Activated CD8-positive, alpha-beta T cell treated with anti-CD3 and anti-CD28 coated beads, Interleukin-2, amount 10 ng/mL, durations not matched to agents 7 days and 5 days (primary cell): ENCODE results near the gene MTX1. TPM values are rescaled to one million over a fixed set of nuclear protein-coding genes. Genes with fewer than 3 reads are reported as not detected.

Experiments
- ATAC-seq: fragments of 150-1000 bp; cut with Tn5 transposase; one replicate; pipeline ENCODE4 v1.10.0; 2021; ENCODE audit warnings: moderate library complexity
- CTCF ChIA-PET: fragments of 350-600 bp; sonication (Branson Sonifier 250); formaldehyde crosslinking; loops from one replicate; lab custom pipeline; 2021; ENCODE audit warnings: antibody characterized with exemption; lab: Charles Lee
- POLR2A ChIA-PET: fragments of 350-600 bp; sonication (Branson Sonifier 250); formaldehyde crosslinking; loops from one replicate; lab custom pipeline; 2021; ENCODE audit warnings: antibody characterized with exemption; lab: Charles Lee
- DNase-seq: peaks from one replicate; pipeline ENCODE4 v3.0.0-alpha.2; 2020
- H3K27ac Mint-ChIP-seq: one replicate; pipeline ENCODE4 v1.8.0; 2021; ENCODE audit warnings: mild to moderate bottlenecking, mixed read lengths
- H3K27me3 Mint-ChIP-seq: one replicate; pipeline ENCODE4 v1.8.0; 2021; ENCODE audit warnings: low read depth, mixed read lengths
- H3K36me3 Mint-ChIP-seq: one replicate; pipeline ENCODE4 v1.8.0; 2021; ENCODE audit warnings: low read depth, mixed read lengths
- H3K4me1 Mint-ChIP-seq: one replicate; pipeline ENCODE4 v1.8.0; 2021; ENCODE audit warnings: low read depth, mixed read lengths
- H3K4me3 Mint-ChIP-seq: one replicate; pipeline ENCODE4 v1.8.0; 2021; ENCODE audit warnings: mild to moderate bottlenecking, mixed read lengths
- H3K9me3 Mint-ChIP-seq: one replicate; pipeline ENCODE4 v1.8.0; 2022; ENCODE audit warnings: mixed read lengths; ENCODE audit not compliant: insufficient read depth
- total RNA-seq, 2 experiments: library from RNA; stranded (reverse); gene quantifications; one replicate each; pipeline ENCODE4 v1.2.3, GENCODE V29; 2021

The MTX1 gene
- total RNA-seq, 2 experiments from 2014 or later: 43.0 to 46.3 TPM

DNA sequence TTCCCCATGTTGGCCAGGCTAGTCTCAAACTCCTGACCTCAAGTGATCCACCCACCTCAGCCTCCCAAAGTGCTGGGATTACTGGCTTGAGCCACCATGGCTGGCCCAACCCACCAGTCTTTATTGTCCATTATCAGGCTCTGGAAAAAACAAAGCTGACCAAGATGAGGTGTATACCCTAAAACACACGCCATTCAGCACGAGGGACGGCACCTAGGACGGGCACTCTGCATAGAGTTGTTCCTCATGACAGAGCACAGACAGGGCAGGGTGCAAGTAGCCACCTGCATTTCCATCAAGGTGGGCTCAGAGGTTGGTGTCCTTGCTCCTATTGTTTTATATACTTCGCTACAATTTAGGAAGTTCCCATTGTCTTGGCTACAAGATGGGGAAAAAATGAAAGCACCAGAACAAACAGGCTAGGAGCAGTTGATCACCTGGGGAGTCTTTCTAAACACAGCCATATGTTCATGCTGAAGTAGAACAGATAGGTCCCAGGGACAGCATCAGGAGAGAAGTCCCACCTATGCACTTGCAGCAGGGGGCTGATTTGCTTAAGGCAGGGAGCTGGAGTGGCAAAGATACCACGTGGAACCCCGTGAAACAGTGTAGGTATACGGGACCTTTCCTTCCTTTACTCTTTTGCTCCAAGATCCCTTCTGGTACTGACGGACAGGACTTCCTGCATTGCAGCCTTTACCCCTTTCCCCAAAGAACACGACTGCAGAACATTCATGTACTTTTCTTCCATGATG, 39.9 kb upstream of the MTX1 start:
- no peaks in the 10 kb centered on the region for H3K27me3 Mint-ChIP-seq
- H3K9me3 Mint-ChIP-seq: no peaks in the 10 kb centered on the region
- H3K4me1 Mint-ChIP-seq: peaks cover 32% of the 10 kb centered on the region
- DNase-seq: no peak
- H3K4me3 Mint-ChIP-seq: no peak overlapping the region
- ChIA-PET POLR2A (interaction anchor here (0.5 to 1.3 kb wide), 3 partner anchors 26 to 213 kb away, joined by 3 read pairs; partner anchors contain the start of genes PBXIP1 and SLC50A1), CTCF (interaction anchor here (1.0 to 9.9 kb wide), 20 partner anchors 9 to 154 kb away, joined by 3 to 166 read pairs (median 5); partner anchors contain the start of genes ADAM15, DPM3, MTX1 and SLC50A1)
- no peak for ATAC-seq
- H3K36me3 Mint-ChIP-seq: peaks cover 21% of the 10 kb centered on the region
- no peak overlapping the region for H3K27ac Mint-ChIP-seq

DNA sequence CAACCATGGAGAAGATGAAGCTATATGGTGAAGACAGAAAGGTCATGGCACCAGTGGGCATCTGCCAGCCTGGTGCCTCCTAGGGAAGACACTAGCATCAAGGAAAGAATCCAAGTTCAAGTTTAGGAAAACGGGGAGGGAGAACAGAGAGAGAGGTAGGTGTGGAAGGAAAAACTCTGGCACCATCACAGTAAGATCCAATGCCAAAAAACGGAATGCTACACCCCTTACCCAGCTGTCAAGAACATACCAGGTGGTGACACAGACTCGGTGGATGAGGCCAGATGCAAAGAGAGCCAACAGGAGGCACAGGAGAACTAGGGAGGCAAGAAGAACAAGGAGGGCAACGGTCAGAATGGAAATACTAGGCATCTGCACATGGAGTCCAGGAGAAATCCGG, 39.0 kb upstream of the MTX1 start:
- H3K27me3 Mint-ChIP-seq: no peaks in the 10 kb centered on the region
- H3K4me1 Mint-ChIP-seq: peaks cover 37% of the 10 kb centered on the region
- no peak overlapping the region for H3K4me3 Mint-ChIP-seq
- DNase-seq (no peak), ATAC-seq (no peak)
- peaks cover 25% of the 10 kb centered on the region for H3K36me3 Mint-ChIP-seq
- ChIA-PET CTCF (interaction anchor here (1.0 to 9.9 kb wide), 13 partner anchors 14 to 118 kb away, joined by 3 to 166 read pairs (median 10); partner anchors contain the start of genes ADAM15, DPM3 and SLC50A1), POLR2A (no interaction called here)
- H3K27ac Mint-ChIP-seq: no peak overlapping the region
- H3K9me3 Mint-ChIP-seq: no peaks in the 10 kb centered on the region

DNA sequence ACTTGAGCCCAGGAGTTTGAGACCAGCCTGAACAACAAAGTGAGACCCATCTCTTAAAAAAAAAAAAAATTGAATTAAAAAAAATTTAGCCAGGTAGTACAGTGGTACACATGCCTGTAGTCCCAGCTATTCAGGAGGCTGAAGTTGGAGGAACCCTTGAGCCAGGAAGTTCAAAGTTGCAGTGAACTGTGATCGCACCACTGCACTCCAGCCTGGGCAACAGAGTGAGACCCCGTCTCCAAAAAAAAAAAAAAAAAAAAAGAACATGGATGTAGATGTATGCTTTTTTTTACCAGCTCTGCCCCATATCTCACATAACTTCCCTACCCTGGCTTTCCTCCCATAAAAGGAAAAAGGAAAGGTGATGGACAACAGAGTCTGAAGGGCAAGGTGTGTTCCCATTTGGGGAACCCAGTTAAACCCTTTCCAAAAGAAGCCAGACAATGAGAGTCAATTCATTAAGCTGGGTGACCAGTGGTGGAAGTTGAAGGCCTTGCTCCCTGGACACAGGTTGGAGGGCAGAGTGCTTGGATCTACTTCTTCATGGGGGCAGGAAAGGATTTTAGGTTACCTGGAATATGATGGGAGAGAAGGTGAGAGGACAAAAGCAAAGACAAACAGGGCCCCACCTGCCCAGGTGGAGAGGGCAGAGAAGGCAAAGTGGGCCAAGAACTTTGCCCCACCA, 38.3 kb upstream of the MTX1 start:
- Mint-ChIP-seq H3K4me1 (peaks cover 44% of the 10 kb centered on the region), H3K9me3 (no peaks in the 10 kb centered on the region), H3K27me3 (no peaks in the 10 kb centered on the region), H3K27ac (peak overlapping the region; percentile 23), H3K36me3 (peaks cover 25% of the 10 kb centered on the region), H3K4me3 (no peak overlapping the region)
- no peak for ATAC-seq
- CTCF ChIA-PET: interaction anchor here (0.9 to 9.9 kb wide), 7 partner anchors 14 to 119 kb away, joined by 4 to 166 read pairs (median 4); partner anchors contain the start of gene ADAM15
- POLR2A ChIA-PET: no interaction called here
- no peak for DNase-seq

DNA sequence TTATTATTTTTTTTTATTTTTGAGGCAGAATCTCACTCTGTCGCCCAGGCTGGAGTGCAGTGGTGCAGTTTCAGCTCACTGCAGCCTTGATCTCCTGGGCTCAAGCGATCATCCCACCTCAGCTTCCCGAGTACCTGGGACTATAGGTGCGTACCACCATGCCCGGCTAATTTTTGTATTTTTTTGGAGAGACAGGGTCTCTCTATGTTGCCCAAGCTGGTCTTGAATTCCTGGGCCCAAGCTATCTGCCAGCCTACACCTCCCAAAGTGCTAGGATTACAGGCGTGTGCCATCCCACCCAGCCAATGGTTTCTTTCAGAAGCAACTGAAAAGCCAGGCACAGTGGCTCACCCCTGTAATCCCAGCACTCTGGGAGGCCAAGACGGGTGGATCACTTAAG, 37.7 kb upstream of the MTX1 start:
- ATAC-seq (no peak), DNase-seq (no peak)
- H3K36me3 Mint-ChIP-seq: peaks cover 25% of the 10 kb centered on the region
- POLR2A ChIA-PET: no interaction called here
- no peak overlapping the region for H3K4me3 Mint-ChIP-seq
- H3K27ac Mint-ChIP-seq: no peak overlapping the region
- H3K4me1 Mint-ChIP-seq: peaks cover 49% of the 10 kb centered on the region
- H3K9me3 Mint-ChIP-seq: no peaks in the 10 kb centered on the region
- H3K27me3 Mint-ChIP-seq: no peaks in the 10 kb centered on the region
- CTCF ChIA-PET: interaction anchor here (0.9 to 9.9 kb wide), 5 partner anchors 15 to 120 kb away, joined by 4 to 166 read pairs (median 4); partner anchors contain the start of gene ADAM15

DNA sequence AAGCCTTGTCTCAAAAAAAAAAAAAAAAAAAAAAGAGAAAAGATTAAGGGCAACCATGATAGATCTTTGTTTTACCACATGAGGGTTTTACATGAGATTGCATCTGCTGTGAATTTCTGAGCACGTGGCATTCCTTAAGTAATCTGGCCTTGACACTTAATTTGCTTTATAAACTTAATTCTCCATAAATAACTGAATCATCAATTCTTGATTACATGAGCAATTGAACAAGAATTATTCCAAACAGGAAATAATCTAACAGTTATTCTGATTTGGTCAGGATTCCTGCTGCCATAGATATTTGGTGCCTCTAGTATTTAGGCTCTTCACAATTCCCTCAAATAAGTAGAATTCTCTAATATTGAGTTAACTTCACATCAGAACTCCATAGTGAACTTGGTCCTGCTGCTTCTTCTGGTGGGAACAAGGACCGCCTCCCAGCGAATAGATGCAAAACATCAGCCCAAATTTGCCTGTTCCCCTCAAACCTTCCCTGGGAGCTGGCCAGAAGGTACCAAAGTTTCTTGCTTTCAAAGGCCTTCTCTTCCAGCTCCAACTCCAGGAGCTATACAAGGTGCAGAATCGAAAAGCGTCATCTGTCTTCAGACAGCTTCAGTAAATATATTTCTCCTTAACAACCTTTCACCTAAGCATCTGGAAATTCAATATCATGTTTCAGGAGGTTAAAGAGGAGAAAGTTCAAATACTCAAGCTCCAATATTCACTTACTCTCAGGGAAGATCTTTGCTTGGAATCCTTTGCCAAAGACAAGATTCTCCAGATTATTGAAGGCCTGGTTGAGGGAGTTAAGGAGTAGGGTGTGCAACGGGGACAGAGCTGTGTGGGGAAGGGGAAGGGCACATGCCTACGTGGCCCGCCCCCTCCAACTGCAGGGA, 36.4 kb upstream of the MTX1 start:
- peak; percentile 40 for ATAC-seq
- POLR2A ChIA-PET: interaction anchor here (0.6 to 7.0 kb wide), 10 partner anchors 9 to 391 kb away, joined by 3 to 68 read pairs (median 3); no protein-coding TSS in a partner anchor
- Mint-ChIP-seq H3K27ac (peak overlapping the region; percentile 98), H3K4me3 (peak overlapping the region; percentile 96), H3K36me3 (peaks cover 31% of the 10 kb centered on the region), H3K4me1 (peaks cover 57% of the 10 kb centered on the region), H3K27me3 (no peaks in the 10 kb centered on the region), H3K9me3 (no peaks in the 10 kb centered on the region)
- CTCF ChIA-PET: interaction anchor here (0.7 to 9.9 kb wide), 44 partner anchors 8 to 786 kb away, joined by 3 to 161 read pairs (median 4); partner anchors contain the start of genes EFNA1, EFNA4, SLC50A1 and THBS3
- DNase-seq: no peak

DNA sequence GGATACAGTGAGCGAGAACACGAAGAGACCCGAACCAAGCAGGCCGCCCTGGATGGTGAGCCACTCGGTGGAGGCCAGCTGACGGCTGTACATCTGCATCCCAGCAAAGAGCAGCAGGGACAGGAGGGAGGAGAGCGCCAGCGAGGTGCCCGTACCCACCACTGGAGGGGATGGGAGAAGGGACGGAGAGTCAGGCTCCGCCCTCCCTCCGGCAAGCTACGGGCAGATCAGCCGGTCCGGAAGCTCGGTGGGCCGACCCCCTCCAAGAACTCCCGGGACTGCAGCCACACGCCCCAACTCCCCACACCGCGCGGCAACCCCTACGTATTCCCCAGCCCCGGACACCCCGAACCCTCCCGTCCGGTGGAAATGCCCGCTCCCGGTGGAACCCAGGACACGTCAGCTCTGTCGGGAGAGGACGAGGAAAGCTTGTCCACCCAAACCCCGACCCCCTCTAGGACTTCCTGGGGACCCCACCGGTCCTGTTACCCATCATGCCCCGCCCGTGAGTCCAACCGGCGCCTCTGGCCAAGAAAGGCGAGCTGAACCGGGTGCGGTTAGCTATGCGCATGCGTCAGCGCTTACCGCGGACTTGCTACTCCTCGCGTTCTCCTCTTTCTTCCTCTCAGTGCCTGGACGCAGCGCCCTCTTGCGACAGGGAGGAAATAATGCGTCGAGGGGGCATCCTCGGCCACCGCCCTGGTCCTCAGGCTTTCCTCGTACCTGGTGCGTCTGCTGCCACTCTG, 35.6 kb upstream of the MTX1 start, which contains the start of gene KRTCAP2:
TSS of gene KRTCAP2 (minus strand) at position 573 of the 746 bp plus-strand sequence. CDS start at position 493, 80 bp downstream.
- Mint-ChIP-seq H3K27me3 (no peaks in the 10 kb centered on the region), H3K36me3 (peaks cover 36% of the 10 kb centered on the region), H3K9me3 (no peaks in the 10 kb centered on the region), H3K4me1 (peaks cover 52% of the 10 kb centered on the region), H3K4me3 (peak within 1 kb of the TSS; percentile 96), H3K27ac (peak within 1 kb of the TSS; percentile 98)
- POLR2A ChIA-PET: interaction anchor here (0.6 to 7.0 kb wide), 12 partner anchors 10 to 391 kb away, joined by 3 to 68 read pairs (median 3); partner anchors contain the start of gene RUSC1
- DNase-seq: peak; percentile 97
- CTCF ChIA-PET: interaction anchor here (0.6 to 9.9 kb wide), 67 partner anchors 8 to 787 kb away, joined by 3 to 161 read pairs (median 4); partner anchors contain the start of genes ADAM15, DPM3, EFNA1 and EFNA3
- ATAC-seq: peak; percentile 84

DNA sequence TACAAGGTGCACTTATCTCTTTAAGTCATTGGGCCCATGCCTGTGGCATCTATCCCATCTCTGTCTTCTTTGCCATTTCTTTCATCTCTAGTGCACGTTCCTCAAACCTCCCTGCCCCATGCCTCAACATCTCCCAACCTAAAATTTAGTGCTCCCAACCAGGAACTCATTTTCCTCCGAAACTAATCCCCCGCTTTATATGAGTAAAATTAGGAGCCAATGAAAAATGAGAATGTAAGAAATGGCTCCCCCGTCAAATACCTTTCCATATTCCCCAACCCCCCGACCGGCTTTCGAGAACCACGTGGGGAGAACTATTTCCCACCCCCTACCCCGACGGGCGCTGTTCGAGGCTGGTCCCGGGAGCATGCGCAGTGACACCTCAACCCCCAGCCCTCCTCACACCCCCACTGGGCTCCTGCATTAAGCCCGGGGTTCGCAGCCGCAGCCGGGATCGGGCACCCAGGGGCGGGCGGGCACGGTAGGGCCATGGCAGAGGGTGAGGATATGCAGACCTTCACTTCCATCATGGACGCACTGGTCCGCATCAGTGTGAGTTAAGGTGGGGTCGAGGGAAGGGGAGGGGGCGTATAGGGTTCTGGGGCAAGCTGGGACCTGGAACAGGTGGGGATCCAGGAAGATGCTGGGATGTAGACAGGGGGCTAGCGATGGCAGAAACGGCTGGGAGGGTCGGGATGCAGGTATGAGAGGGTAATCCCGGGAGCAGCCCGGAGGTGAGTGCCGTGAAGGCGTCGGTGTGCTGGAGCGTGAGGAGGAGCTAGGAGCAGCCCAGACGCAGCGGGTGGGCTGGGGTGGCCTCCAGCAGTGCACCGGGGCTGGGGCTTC, 34.8 kb upstream of the MTX1 start, which contains the start of gene TRIM46:
TSS of gene TRIM46 (plus strand) at position 372 of the 846 bp plus-strand sequence. CDS start at position 490, 118 bp downstream.
- Mint-ChIP-seq H3K27me3 (no peaks in the 10 kb centered on the region), H3K9me3 (no peaks in the 10 kb centered on the region), H3K4me1 (peaks cover 51% of the 10 kb centered on the region), H3K4me3 (peak within 1 kb of the TSS; percentile 96), H3K36me3 (peaks cover 39% of the 10 kb centered on the region), H3K27ac (peak within 1 kb of the TSS; percentile 98)
- ChIA-PET CTCF (interaction anchor here (0.7 to 9.9 kb wide), 53 partner anchors 9 to 788 kb away, joined by 3 to 161 read pairs (median 4); partner anchors contain the start of genes DPM3, EFNA1, EFNA3 and EFNA4), POLR2A (interaction anchor here (0.6 to 7.0 kb wide), 9 partner anchors 20 to 390 kb away, joined by 3 to 68 read pairs (median 4); partner anchors contain the start of genes MTX1 and RUSC1)
- peak; percentile 39 for ATAC-seq
- DNase-seq: peak; percentile 82

DNA sequence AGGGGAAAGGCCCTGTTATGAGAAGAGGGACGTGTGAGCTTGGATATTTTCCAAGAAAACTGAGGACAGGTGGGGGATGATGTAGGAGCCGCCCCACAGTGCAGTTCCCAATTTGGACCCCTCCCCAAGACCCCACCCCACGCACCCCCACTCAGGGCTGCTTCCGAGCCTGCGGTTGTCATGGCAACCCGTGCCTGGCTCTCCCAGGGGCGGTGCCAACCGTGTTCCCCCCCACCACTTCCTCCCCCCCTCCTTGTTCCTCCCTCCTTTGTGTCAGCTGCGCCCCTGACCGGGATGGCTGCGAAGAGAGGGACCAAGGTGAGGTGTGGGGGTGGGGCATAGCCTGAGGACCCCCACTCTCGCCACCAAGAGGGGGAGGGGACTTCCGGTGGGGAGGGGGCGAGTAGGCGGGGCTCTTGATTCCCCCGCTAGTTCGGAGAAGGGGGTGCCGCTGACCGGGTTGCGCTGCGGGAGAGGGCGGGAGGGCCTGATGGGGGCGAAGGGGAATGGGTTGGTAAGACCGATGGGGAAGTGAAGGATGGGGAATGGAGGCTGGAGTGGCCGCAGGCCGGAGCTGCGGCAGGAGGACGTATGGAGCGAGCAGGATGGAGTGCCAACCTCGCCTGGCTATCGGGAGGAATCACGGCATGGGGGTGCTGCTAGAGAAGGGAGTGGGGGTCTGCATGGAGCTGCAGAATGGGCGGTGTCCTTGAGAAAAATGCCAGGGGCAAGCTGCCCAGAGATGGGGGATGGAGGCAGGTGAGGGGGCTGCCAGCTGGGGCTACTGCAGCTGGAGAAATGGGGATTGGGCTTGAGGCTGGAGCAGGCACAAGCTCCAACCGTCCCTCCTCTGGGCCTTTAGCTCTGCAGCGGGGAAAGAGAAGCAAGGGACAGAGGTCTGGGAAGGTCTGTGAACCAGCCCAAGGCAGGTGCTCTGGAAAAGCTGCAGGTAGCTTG, 33.9 kb upstream of the MTX1 start:
- DNase-seq: peak; percentile 74
- ChIA-PET POLR2A (interaction anchor here (0.6 to 7.0 kb wide), 6 partner anchors 19 to 52 kb away, joined by 3 to 68 read pairs (median 4); partner anchors contain the start of genes MTX1 and THBS3), CTCF (interaction anchor here (0.6 to 9.9 kb wide), 22 partner anchors 9 to 219 kb away, joined by 3 to 161 read pairs (median 5); partner anchors contain the start of genes ADAM15, MTX1, PBXIP1 and SLC50A1)
- H3K4me3 Mint-ChIP-seq: peak overlapping the region; percentile 96
- ATAC-seq: no peak
- peak overlapping the region; percentile 98 for H3K27ac Mint-ChIP-seq
- H3K4me1 Mint-ChIP-seq: peaks cover 51% of the 10 kb centered on the region
- peaks cover 41% of the 10 kb centered on the region for H3K36me3 Mint-ChIP-seq
- no peaks in the 10 kb centered on the region for H3K27me3 Mint-ChIP-seq
- H3K9me3 Mint-ChIP-seq: no peaks in the 10 kb centered on the region
